ENCODE data around the gene GSE1. TPM values are rescaled to one million over a fixed set of nuclear protein-coding genes. Genes with fewer than 3 reads are reported as not detected.

Gene GSE1
- total RNA-seq, 6 donors from 2014 or later = 80.2 to 332 (median 90.8) TPM

DNA sequence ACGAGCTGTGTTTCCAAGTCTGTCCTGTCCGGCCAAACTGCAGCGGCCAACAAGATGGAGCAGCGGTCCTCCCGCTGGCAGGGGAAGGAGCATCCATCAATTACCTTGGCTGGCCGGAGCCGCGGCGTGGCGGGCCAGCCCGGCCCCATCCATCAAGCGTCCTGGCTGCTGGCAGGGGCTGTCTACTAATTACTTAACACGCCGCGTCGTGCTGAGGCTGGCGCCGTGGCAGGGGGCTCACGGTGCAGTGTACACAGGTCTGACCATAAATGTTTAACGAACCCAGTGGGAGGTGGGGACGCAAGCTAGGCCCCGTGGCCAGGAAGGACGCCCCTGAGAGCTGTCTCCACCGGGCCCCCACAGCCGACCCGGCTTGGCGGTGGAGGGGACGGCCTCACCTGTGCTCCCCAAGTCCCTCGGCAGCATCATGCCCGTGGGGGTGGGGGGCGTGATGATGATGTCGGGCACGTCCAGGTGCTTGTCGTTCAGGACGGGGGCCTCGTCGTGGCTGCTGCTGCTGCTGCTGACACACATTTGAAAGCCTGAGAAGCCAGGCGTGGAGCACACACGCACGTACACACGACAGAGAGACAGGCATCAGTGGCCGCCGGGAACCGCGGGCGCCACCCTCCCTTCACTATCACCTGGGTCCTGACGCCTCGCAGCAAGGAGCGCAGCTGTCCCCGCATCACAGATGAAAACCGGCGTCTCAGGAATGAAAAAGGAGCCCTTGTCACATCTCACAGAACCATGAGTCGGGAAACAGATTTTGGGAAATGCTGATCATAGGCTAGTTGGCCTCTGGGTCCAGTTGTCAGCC lies 96.9 kb downstream of the GSE1 start:
- ATAC-seq (ENCODE audit: low FRiP score in 2 of 2) = no peak
- Histone ChIP-seq H3K27me3 (no peaks in the 10 kb centered on the region), H3K4me3 (no peak overlapping the region), H3K9me3 (peaks cover 0 to 8% (median 2%) of the 10 kb centered on the region in 4 donors), H3K4me1 (no peaks in the 10 kb centered on the region), H3K27ac (no peak overlapping the region), H3K36me3 (no peaks in the 10 kb centered on the region)
- TF ChIP-seq POLR2AphosphoS5 (IDR thresholded peaks at IDR 0.05) (no peak), EP300 (IDR thresholded peaks at IDR 0.05) (no peak), POLR2A (IDR thresholded peaks at IDR 0.05) (no peak)
- TF ChIP-seq, protein P1, sequence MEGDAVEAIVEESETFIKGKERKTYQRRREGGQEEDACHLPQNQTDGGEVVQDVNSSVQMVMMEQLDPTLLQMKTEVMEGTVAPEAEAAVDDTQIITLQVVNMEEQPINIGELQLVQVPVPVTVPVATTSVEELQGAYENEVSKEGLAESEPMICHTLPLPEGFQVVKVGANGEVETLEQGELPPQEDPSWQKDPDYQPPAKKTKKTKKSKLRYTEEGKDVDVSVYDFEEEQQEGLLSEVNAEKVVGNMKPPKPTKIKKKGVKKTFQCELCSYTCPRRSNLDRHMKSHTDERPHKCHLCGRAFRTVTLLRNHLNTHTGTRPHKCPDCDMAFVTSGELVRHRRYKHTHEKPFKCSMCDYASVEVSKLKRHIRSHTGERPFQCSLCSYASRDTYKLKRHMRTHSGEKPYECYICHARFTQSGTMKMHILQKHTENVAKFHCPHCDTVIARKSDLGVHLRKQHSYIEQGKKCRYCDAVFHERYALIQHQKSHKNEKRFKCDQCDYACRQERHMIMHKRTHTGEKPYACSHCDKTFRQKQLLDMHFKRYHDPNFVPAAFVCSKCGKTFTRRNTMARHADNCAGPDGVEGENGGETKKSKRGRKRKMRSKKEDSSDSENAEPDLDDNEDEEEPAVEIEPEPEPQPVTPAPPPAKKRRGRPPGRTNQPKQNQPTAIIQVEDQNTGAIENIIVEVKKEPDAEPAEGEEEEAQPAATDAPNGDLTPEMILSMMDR (IDR thresholded peaks at IDR 0.05) = no peak
- DNase-seq = peak in 1 of 2 donors; percentile 81
- WGBS, 2 donors = 70 to 83% methylated on average over 18 to 46 of the region's 53 CpGs

DNA sequence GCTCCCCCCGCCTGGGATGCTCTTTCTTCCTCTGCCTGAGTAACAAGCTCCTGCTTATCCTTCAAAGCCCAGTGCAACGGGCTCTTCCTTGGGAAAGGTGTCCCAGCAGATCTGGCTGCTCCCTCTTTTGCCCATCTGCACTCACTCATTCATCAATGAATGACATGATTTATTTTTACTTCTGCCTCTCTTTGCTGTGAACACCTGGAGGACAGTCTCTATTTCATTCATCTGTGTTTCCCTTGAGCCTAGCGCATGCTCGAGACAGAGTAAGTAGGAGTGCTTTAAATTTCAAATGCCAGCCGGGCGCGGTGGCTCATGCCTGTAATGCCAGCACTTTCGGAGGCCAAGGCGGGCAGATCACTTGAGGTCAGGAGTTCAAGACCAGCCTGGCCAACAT lies 97.6 kb downstream of the GSE1 start:
- H3K4me3 ChIP-seq = no peak overlapping the region
- H3K27ac ChIP-seq = no peak overlapping the region
- no peaks in the 10 kb centered on the region for H3K27me3 ChIP-seq
- TF ChIP-seq POLR2AphosphoS5 (IDR thresholded peaks at IDR 0.05) (no peak), EP300 (IDR thresholded peaks at IDR 0.05) (no peak), POLR2A (IDR thresholded peaks at IDR 0.05) (no peak)
- TF ChIP-seq, protein P1 (IDR thresholded peaks at IDR 0.05) = no peak
- no peaks in the 10 kb centered on the region for H3K36me3 ChIP-seq
- 91 to 93% methylated on average over 8 to 9 of the region's 9 CpGs for WGBS, 2 donors
- ATAC-seq (ENCODE audit: low FRiP score in 2 of 2) (no peak), DNase-seq (no peak)
- peaks cover 0 to 8% (median 2%) of the 10 kb centered on the region in 4 donors for H3K9me3 ChIP-seq
- H3K4me1 ChIP-seq = peaks cover 0 to 3% (median 0%) of the 10 kb centered on the region in 4 donors

DNA sequence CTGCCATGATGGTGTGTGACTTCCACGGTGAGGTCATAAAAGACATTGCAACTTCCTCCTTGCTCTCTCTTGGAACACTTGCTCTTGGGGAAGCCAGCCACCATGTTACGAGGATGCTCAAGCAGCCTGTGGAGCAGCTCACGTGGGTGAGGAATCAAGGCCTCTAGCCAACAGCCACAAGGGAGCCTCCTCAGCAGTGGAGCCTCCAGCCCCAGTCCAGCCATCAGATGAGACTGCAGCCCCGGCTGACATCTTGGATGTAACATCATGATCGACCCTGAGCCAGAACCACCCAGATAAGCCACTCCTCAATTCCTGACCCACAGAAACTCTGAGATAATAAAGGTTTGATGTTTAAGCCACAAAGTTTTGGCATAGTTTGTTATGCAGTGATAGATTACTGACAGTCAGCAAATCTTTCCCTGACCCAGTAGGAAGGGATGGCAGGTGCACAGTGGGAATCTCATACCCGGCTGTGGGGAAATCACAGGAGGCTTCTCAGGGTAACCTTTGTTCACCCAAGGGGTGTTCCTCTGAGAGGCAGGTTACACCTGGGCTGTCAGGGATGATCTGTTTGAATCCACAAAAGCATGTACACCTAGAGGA lies 99.0 kb downstream of the GSE1 start:
- Histone ChIP-seq H3K27me3 (no peaks in the 10 kb centered on the region), H3K4me3 (no peak overlapping the region), H3K9me3 (peaks cover 0 to 8% (median 2%) of the 10 kb centered on the region in 4 donors), H3K36me3 (no peaks in the 10 kb centered on the region), H3K4me1 (peaks cover 0 to 8% (median under 1%) of the 10 kb centered on the region in 4 donors), H3K27ac (no peak overlapping the region)
- 93 to 97% methylated on average over 5 to 6 of the region's 6 CpGs for WGBS, 2 donors
- TF ChIP-seq, protein P1 (IDR thresholded peaks at IDR 0.05) = no peak
- no peak for TF ChIP-seq EP300 (IDR thresholded peaks at IDR 0.05)
- no peak for TF ChIP-seq POLR2AphosphoS5 (IDR thresholded peaks at IDR 0.05)
- TF ChIP-seq POLR2A (IDR thresholded peaks at IDR 0.05) = no peak
- DNase-seq = no peak
- no peak for ATAC-seq (ENCODE audit: low FRiP score in 2 of 2)

DNA sequence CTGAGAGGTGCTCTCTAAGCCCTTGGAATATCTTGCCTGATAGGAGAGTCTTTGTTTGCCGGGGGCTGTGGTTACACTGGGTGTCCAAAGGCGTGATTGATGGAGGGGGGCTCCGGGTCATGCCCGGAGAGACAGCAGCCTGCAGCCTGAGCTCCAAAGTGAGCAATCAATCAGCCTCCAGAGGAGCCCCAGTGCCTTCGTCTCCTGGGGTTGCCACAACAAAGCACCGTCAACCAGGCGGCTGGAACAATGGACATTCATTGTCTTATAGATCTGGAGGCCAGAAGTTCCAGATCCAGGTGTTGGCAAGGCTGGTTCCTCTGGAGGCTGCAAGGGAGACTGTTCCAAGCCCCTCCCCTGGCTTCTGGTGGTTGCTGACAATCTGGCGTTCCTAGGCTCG lies 99.7 kb downstream of the GSE1 start:
- DNase-seq = no peak
- TF ChIP-seq POLR2AphosphoS5 (IDR thresholded peaks at IDR 0.05) (no peak), EP300 (IDR thresholded peaks at IDR 0.05) (no peak), POLR2A (IDR thresholded peaks at IDR 0.05) (no peak)
- TF ChIP-seq, protein P1 (IDR thresholded peaks at IDR 0.05) = no peak
- WGBS, 2 donors = 62 to 72% methylated on average over 6 to 9 of the region's 9 CpGs
- Histone ChIP-seq H3K9me3 (peaks cover 0 to 8% (median 2%) of the 10 kb centered on the region in 4 donors), H3K27ac (no peak overlapping the region), H3K4me3 (no peak overlapping the region), H3K36me3 (no peaks in the 10 kb centered on the region), H3K4me1 (peaks cover 0 to 10% (median 6%) of the 10 kb centered on the region in 4 donors), H3K27me3 (no peaks in the 10 kb centered on the region)
- ATAC-seq (ENCODE audit: low FRiP score in 2 of 2) = no peak
